WTC11 (cell line): ENCODE measurements around the gene CFL1. TPM values are rescaled to one million over a fixed set of nuclear protein-coding genes. Genes with fewer than 3 reads are reported as not detected.

Experiments used
- ATAC-seq: fragments of 200-7000 bp; cut with Tn5 transposase; 2 replicates; pipeline ENCODE4 v1.10.0; 2021; ENCODE audit warnings: mild to moderate bottlenecking, moderate library complexity
- CTCF ChIA-PET: fragments of 300-600 bp; sonication (Branson Sonifier 250); formaldehyde crosslinking; loops from one replicate; lab custom pipeline; 2021; ENCODE audit warnings: antibody characterized with exemption; lab: Charles Lee
- POLR2A ChIA-PET: fragments of 350-600 bp; sonication (Branson Sonifier 250); formaldehyde crosslinking; loops from one replicate; lab custom pipeline; 2021; ENCODE audit warnings: antibody characterized with exemption; lab: Charles Lee
- DNase-seq: peaks from one replicate; pipeline ENCODE4 v3.0.0; 2021; ENCODE audit warnings: low spot score
- H3K27ac Mint-ChIP-seq: 2 replicates; pipeline ENCODE4 v1.8.0; 2021; ENCODE audit warnings: mixed read lengths
- H3K27me3 Mint-ChIP-seq: 2 replicates; pipeline ENCODE4 v1.8.0; 2021; ENCODE audit warnings: low read depth, mild to moderate bottlenecking, moderate library complexity, mixed read lengths
- H3K36me3 Mint-ChIP-seq: 2 replicates; pipeline ENCODE4 v1.8.0; 2021; ENCODE audit warnings: mixed read lengths
- H3K4me1 Mint-ChIP-seq: 2 replicates; pipeline ENCODE4 v1.8.0; 2022; ENCODE audit warnings: mixed read lengths
- H3K4me3 Mint-ChIP-seq: 2 replicates; pipeline ENCODE4 v1.8.0; 2021; ENCODE audit warnings: mild to moderate bottlenecking, moderate library complexity, mixed read lengths
- H3K9me3 Mint-ChIP-seq: 2 replicates; pipeline ENCODE4 v1.8.0; 2021; ENCODE audit warnings: mixed read lengths
- ARID4B ChIP-seq: sonication (generic); formaldehyde crosslinking; IDR thresholded peaks from 2 replicates; pipeline ENCODE4 v1.8.0; 2023; ENCODE audit warnings: missing genetic modification reagents, mild to moderate bottlenecking, borderline replicate concordance
- ATF1 ChIP-seq: sonication (generic); formaldehyde crosslinking; IDR thresholded peaks from 2 replicates; pipeline ENCODE4 v1.8.1; 2023; ENCODE audit warnings: mild to moderate bottlenecking, moderate library complexity, missing genetic modification reagents
- ATF2 ChIP-seq: sonication (generic); formaldehyde crosslinking; IDR thresholded peaks from 2 replicates; pipeline ENCODE4 v1.8.1; 2022; ENCODE audit warnings: low read depth, missing genetic modification reagents, borderline replicate concordance
- CBFB ChIP-seq: sonication (generic); formaldehyde crosslinking; IDR thresholded peaks from 2 replicates; pipeline ENCODE4 v1.8.1; 2022; ENCODE audit warnings: mild to moderate bottlenecking, low read depth, missing genetic modification reagents
- CDX4 ChIP-seq: fragments of 250-450 bp; sonication (Bioruptor Pico); IDR thresholded peaks from 2 replicates; pipeline ENCODE4 v1.9.0; 2021; ENCODE audit warnings: moderate library complexity, mild to moderate bottlenecking, inconsistent platforms, borderline replicate concordance
- CREB1 ChIP-seq: sonication (generic); formaldehyde crosslinking; IDR thresholded peaks from 2 replicates; pipeline ENCODE4 v1.8.0; 2023; ENCODE audit warnings: mild to moderate bottlenecking, missing genetic modification reagents
- CTCF ChIP-seq: fragments of 200-600 bp; IDR thresholded peaks from 2 replicates; pipeline ENCODE4 v1.8.0; 2022; ENCODE audit warnings: antibody characterized with exemption
- ESRRA ChIP-seq: sonication (generic); formaldehyde crosslinking; IDR thresholded peaks from 2 replicates; pipeline ENCODE4 v1.8.1; 2022; ENCODE audit warnings: mild to moderate bottlenecking, missing genetic modification reagents, borderline replicate concordance
- GTF2I ChIP-seq: fragments of 250-450 bp; sonication (Bioruptor Pico); conservative IDR thresholded peaks from 2 replicates; pipeline ENCODE4 v1.4.0; 2021; ENCODE audit warnings: mild to moderate bottlenecking
- HMGXB4 ChIP-seq: sonication (generic); formaldehyde crosslinking; IDR thresholded peaks from 2 replicates; pipeline ENCODE4 v1.8.1; 2023; ENCODE audit warnings: mild to moderate bottlenecking, moderate library complexity, missing genetic modification reagents
- KAT7 ChIP-seq: sonication (generic); formaldehyde crosslinking; IDR thresholded peaks from 2 replicates; pipeline ENCODE4 v1.8.1; 2023; ENCODE audit warnings: missing genetic modification reagents, mild to moderate bottlenecking, borderline replicate concordance
- MAX ChIP-seq: sonication (generic); formaldehyde crosslinking; IDR thresholded peaks from 2 replicates; pipeline ENCODE4 v1.8.0; 2022; ENCODE audit warnings: mild to moderate bottlenecking, missing genetic modification reagents
- MLX ChIP-seq: sonication (generic); formaldehyde crosslinking; IDR thresholded peaks from 2 replicates; pipeline ENCODE4 v1.8.1; 2023; ENCODE audit warnings: mild to moderate bottlenecking, missing genetic modification reagents, moderate library complexity
- MXD4 ChIP-seq: fragments of 250-450 bp; sonication (Bioruptor Pico); IDR thresholded peaks from 2 replicates; pipeline ENCODE4 v1.8.0; 2021; ENCODE audit warnings: mild to moderate bottlenecking, moderate library complexity, borderline replicate concordance
- NFATC4 ChIP-seq: fragments of 250-450 bp; sonication (Bioruptor Pico); IDR thresholded peaks from 2 replicates; pipeline ENCODE4 v1.9.0; 2021; ENCODE audit warnings: mild to moderate bottlenecking
- RELA ChIP-seq: sonication (generic); formaldehyde crosslinking; IDR thresholded peaks from 2 replicates; pipeline ENCODE4 v1.8.1; 2022; ENCODE audit warnings: missing genetic modification reagents, mild to moderate bottlenecking, borderline replicate concordance
- SMAD3 ChIP-seq: sonication (generic); formaldehyde crosslinking; IDR thresholded peaks from 2 replicates; pipeline ENCODE4 v1.8.0; 2022; ENCODE audit warnings: missing genetic modification reagents, mild to moderate bottlenecking, borderline replicate concordance
- SOX15 ChIP-seq: fragments of 250-450 bp; sonication (Bioruptor Pico); IDR thresholded peaks from 2 replicates; pipeline ENCODE4 v1.9.0; 2021; ENCODE audit warnings: mild to moderate bottlenecking
- SP1 ChIP-seq: sonication (generic); formaldehyde crosslinking; conservative IDR thresholded peaks from 2 replicates; pipeline ENCODE4 v1.8.1; 2022; ENCODE audit warnings: missing genetic modification reagents
- TEAD1 ChIP-seq: sonication (generic); formaldehyde crosslinking; IDR thresholded peaks from 2 replicates; pipeline ENCODE4 v1.8.0; 2022; ENCODE audit warnings: mild to moderate bottlenecking, missing genetic modification reagents
- TEAD4 ChIP-seq: sonication (generic); formaldehyde crosslinking; IDR thresholded peaks from 2 replicates; pipeline ENCODE4 v1.8.0; 2022; ENCODE audit warnings: mild to moderate bottlenecking, missing genetic modification reagents
- ZMAT4 ChIP-seq: fragments of 250-450 bp; sonication (Bioruptor Pico); IDR thresholded peaks from 2 replicates; pipeline ENCODE4 v1.9.0; 2021; ENCODE audit warnings: mild to moderate bottlenecking
- total RNA-seq: library from RNA; stranded (reverse); gene quantifications from 3 replicates; pipeline ENCODE4 v1.2.3, GENCODE V29; 2021

The CFL1 gene
- total RNA-seq, 1 experiment from 2014 or later = 1,073 TPM

- no peak for TF ChIP-seq MXD4
- TF ChIP-seq GTF2I = no peak
- no peak for TF ChIP-seq TEAD4 (CRISPR knock-in tag)
- TF ChIP-seq SOX15 (CRISPR knock-in tag) = no peak
- TF ChIP-seq SP1 (CRISPR knock-in tag) = no peak
- no peak for TF ChIP-seq MLX
- TF ChIP-seq NFATC4 (CRISPR knock-in tag) = no peak
- TF ChIP-seq ATF1 = no peak
- TF ChIP-seq SMAD3 (CRISPR knock-in tag) = no peak
- no peak for TF ChIP-seq TEAD1 (CRISPR knock-in tag)
Observed at GRCh38 chr11:65870706-65871681, 13.0 kb upstream of the CFL1 start (continued).

GRCh38 chr11:65870307-65870658, 12.3 kb upstream of the CFL1 start:
- Mint-ChIP-seq H3K36me3 (peaks cover 1% of the 10 kb centered on the region; the same call in 1 of the 2 replicates), H3K9me3 (no peaks in the 10 kb centered on the region), H3K4me1 (peaks cover 10% of the 10 kb centered on the region), H3K27me3 (peaks cover 48% of the 10 kb centered on the region), H3K27ac (no peak overlapping the region), H3K4me3 (no peak overlapping the region)
- ChIA-PET CTCF (interaction anchor here (1.2 to 16.6 kb wide), 3 partner anchors 10 to 90 kb away, joined by 4 to 539 read pairs (median 89); partner anchors contain the start of genes CCDC85B, CFL1, FIBP and MUS81), POLR2A (interaction anchor here (1.2 to 3.1 kb wide), 2 partner anchors 11 to 20 kb away, joined by 3 to 19 read pairs; partner anchors contain the start of genes CFL1 and MUS81)
- no peak for ATAC-seq
- no peak for DNase-seq
- TF ChIP-seq CREB1 (CRISPR knock-in tag) (no peak), ATF2 (CRISPR knock-in tag) (no peak), TEAD4 (CRISPR knock-in tag) (no peak), HMGXB4 (CRISPR knock-in tag) (no peak), RELA (no peak), ESRRA (CRISPR knock-in tag) (no peak), MAX (no peak), CTCF (no peak), ARID4B (no peak), CDX4 (CRISPR knock-in tag) (no peak), ZMAT4 (CRISPR knock-in tag) (no peak), KAT7 (no peak), CBFB (CRISPR knock-in tag) (no peak)
